ENCODE results near the gene MAST2. TPM values are rescaled to one million over a fixed set of nuclear protein-coding genes. Genes with fewer than 3 reads are reported as not detected.
A peak's percentile ranks its signal among the peaks of the same experiment; 100 is the strongest.

Gene MAST2
- total and polyA plus RNA-seq, 2 of the 13 experiments (the other 11 are each of a cell fraction or from before 2014, with no cell fraction given) = 15.3 to 23.0 TPM

DNA sequence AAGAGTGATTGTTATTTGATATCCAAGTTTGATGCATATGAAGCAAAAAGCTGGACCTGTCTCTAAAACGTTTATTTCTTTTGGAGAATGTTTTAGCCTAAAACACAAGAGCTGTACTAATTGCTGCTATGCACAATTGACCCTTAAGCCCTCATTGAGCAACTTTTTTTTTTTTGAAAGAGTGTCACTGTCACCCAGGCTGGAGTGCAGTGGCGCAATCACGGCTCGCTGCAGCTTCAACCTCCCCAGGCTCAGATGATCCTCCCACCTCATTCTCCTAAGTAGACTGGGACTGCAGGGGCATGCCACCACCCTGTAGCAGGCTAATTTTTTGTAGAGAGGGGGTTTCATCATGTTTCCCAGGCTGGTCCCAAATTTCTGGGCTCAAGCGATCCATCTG, 199.9 kb downstream of the MAST2 start (continued):
- TF ChIP-seq, protein P1, sequence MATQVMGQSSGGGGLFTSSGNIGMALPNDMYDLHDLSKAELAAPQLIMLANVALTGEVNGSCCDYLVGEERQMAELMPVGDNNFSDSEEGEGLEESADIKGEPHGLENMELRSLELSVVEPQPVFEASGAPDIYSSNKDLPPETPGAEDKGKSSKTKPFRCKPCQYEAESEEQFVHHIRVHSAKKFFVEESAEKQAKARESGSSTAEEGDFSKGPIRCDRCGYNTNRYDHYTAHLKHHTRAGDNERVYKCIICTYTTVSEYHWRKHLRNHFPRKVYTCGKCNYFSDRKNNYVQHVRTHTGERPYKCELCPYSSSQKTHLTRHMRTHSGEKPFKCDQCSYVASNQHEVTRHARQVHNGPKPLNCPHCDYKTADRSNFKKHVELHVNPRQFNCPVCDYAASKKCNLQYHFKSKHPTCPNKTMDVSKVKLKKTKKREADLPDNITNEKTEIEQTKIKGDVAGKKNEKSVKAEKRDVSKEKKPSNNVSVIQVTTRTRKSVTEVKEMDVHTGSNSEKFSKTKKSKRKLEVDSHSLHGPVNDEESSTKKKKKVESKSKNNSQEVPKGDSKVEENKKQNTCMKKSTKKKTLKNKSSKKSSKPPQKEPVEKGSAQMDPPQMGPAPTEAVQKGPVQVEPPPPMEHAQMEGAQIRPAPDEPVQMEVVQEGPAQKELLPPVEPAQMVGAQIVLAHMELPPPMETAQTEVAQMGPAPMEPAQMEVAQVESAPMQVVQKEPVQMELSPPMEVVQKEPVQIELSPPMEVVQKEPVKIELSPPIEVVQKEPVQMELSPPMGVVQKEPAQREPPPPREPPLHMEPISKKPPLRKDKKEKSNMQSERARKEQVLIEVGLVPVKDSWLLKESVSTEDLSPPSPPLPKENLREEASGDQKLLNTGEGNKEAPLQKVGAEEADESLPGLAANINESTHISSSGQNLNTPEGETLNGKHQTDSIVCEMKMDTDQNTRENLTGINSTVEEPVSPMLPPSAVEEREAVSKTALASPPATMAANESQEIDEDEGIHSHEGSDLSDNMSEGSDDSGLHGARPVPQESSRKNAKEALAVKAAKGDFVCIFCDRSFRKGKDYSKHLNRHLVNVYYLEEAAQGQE (IDR thresholded peaks at IDR 0.05; ENCODE audit: borderline replicate concordance in 1 of 2, low read depth in 1 of 2, low read length in 2 of 2) = no peak
- no peak for TF ChIP-seq SNAPC4 (CRISPR knock-in tag; IDR thresholded peaks at IDR 0.05)
- no peak for TF ChIP-seq ZBTB21 (CRISPR knock-in tag; IDR thresholded peaks at IDR 0.05)
- TF ChIP-seq ZNF337 (CRISPR knock-in tag; IDR thresholded peaks at IDR 0.05; ENCODE audit: borderline replicate concordance, low read depth) = no peak
- TF ChIP-seq SOX6 (IDR thresholded peaks at IDR 0.05) = no peak
- TF ChIP-seq SOX6 (CRISPR knock-in tag; IDR thresholded peaks at IDR 0.05) = peak; percentile 33; the same call in 1 of the 2 replicates
- TF ChIP-seq ZNF761 (CRISPR knock-in tag; conservative IDR thresholded peaks at IDR 0.05) = no peak
- no peak for TF ChIP-seq ZNF484 (CRISPR knock-in tag; IDR thresholded peaks at IDR 0.05; ENCODE audit: borderline replicate concordance, low read depth)
- no peak for TF ChIP-seq ZNF33B (CRISPR knock-in tag; IDR thresholded peaks at IDR 0.05)
- TF ChIP-seq HOXD1 (CRISPR knock-in tag; IDR thresholded peaks at IDR 0.05) = no peak
- TF ChIP-seq PAX8 (CRISPR knock-in tag; IDR thresholded peaks at IDR 0.05; ENCODE audit: borderline replicate concordance) = no peak
- TF ChIP-seq ZNF460 (CRISPR knock-in tag; IDR thresholded peaks at IDR 0.05; ENCODE audit: borderline replicate concordance) = no peak
- no peak for TF ChIP-seq ZFP62 (CRISPR knock-in tag; IDR thresholded peaks at IDR 0.05)
- TF ChIP-seq LCORL (IDR thresholded peaks at IDR 0.05) = no peak
- TF ChIP-seq LCORL (CRISPR knock-in tag; IDR thresholded peaks at IDR 0.05) = peak; percentile 89
- no peak for TF ChIP-seq TCF12 (IDR thresholded peaks at IDR 0.05)
- no peak for TF ChIP-seq TCF12 (CRISPR knock-in tag; IDR thresholded peaks at IDR 0.05)
- TF ChIP-seq NFIC (IDR thresholded peaks at IDR 0.05; ENCODE audit: low read length) = no peak
- no peak for TF ChIP-seq ZNF883 (CRISPR knock-in tag; IDR thresholded peaks at IDR 0.05; ENCODE audit: not compliant biosample characterization)
- no peak for TF ChIP-seq ZNF124 (CRISPR knock-in tag; IDR thresholded peaks at IDR 0.05)
- peak; percentile 25; the same call in 1 of the 2 replicates for TF ChIP-seq THAP11 (CRISPR knock-in tag; IDR thresholded peaks at IDR 0.05)
- no peak for TF ChIP-seq ZBTB38 (CRISPR knock-in tag; IDR thresholded peaks at IDR 0.05)
- TF ChIP-seq ZNF10 (CRISPR knock-in tag; IDR thresholded peaks at IDR 0.05; ENCODE audit: borderline replicate concordance, low read depth) = no peak
- TF ChIP-seq KLF6 (CRISPR knock-in tag; IDR thresholded peaks at IDR 0.05) = 0 out of 2 replicates have a peak, but pooled peaks have one; percentile 32
- no peak for TF ChIP-seq JARID2 (CRISPR knock-in tag; IDR thresholded peaks at IDR 0.05; ENCODE audit: insufficient replicate concordance)
- no peak for TF ChIP-seq HCFC1 (IDR thresholded peaks at IDR 0.05; ENCODE audit: low read depth, low read length)

Measured in HepG2 (cell line).